IMR-90 (cell line): Measurements from ENCODE around the gene BZW2. TPM values are rescaled to one million over a fixed set of nuclear protein-coding genes. Genes with fewer than 3 reads are reported as not detected.

Source experiments
- ATAC-seq: fragments of 200-7000 bp; cut with Tn5 transposase; 2 replicates; pipeline ENCODE4 v1.9.1; 2020; ENCODE audit warnings: low read depth, mild to moderate bottlenecking, moderate library complexity
- BruUV-seq: library from RNA; stranded (reverse); fragments of 400-500 nt; replicated peaks from 2 replicates; lab custom pipeline; 2021; lab: Mats Ljungman, UMichigan
- CTCF ChIA-PET: fragments of 300-600 bp; formaldehyde crosslinking; extraction: SDS; loops from one replicate; lab custom pipeline; 2021; ENCODE audit warnings: antibody characterized with exemption; lab: Yijun Ruan, JAX
- POLR2A ChIA-PET: fragments of 300-600 bp; sonication (Branson Sonifier 250); formaldehyde crosslinking; loops from one replicate; lab custom pipeline; 2022; ENCODE audit warnings: antibody characterized with exemption; ENCODE audit not compliant: unreplicated experiment; lab: Charles Lee
- DNase-seq: peaks from one replicate; pipeline ENCODE4 v3.0.0; 2013
- H2AFZ ChIP-seq: replicated peaks from 2 replicates; pipeline ENCODE3; 2013; ENCODE audit warnings: low read length, mild to moderate bottlenecking; ENCODE audit not compliant: poor library complexity
- H2AK5ac ChIP-seq: 2 replicates; pipeline ENCODE4 v1.6.1; 2013; ENCODE audit warnings: low read depth, low read length, inconsistent platforms
- H2AK9ac ChIP-seq: replicated peaks from 2 replicates; pipeline ENCODE3; 2013; ENCODE audit warnings: mild to moderate bottlenecking, low read depth, low read length, moderate library complexity; ENCODE audit not compliant: poor library complexity
- H2BK120ac ChIP-seq: 2 replicates; pipeline ENCODE4 v1.6.1; 2013; ENCODE audit warnings: low read depth, low read length, inconsistent platforms
- H2BK15ac ChIP-seq: 3 replicates; pipeline ENCODE4 v1.6.1; 2013; ENCODE audit warnings: low read depth, low read length, inconsistent platforms
- H2BK20ac ChIP-seq: 2 replicates; pipeline ENCODE4 v1.6.1; 2013; ENCODE audit warnings: low read depth, mild to moderate bottlenecking, inconsistent platforms, low read length, moderate library complexity
- H2BK5ac ChIP-seq: 2 replicates; pipeline ENCODE4 v1.6.1; 2013; ENCODE audit warnings: mild to moderate bottlenecking, low read depth, low read length, inconsistent platforms; ENCODE audit not compliant: poor library complexity, severe bottlenecking
- H3K14ac ChIP-seq: replicated peaks from 2 replicates; pipeline ENCODE4 v1.6.1; 2013; ENCODE audit warnings: low read depth, low read length, inconsistent platforms
- H3K18ac ChIP-seq: 2 replicates; pipeline ENCODE4 v1.6.1; 2013; ENCODE audit warnings: low read depth, low read length, control low read depth
- H3K23ac ChIP-seq: 2 replicates; pipeline ENCODE4 v1.6.1; 2013; ENCODE audit warnings: low read depth, low read length, inconsistent platforms
- H3K27ac ChIP-seq: 2 replicates; pipeline ENCODE4 v1.5.1; 2013; ENCODE audit warnings: mild to moderate bottlenecking, control low read depth, low read length; ENCODE audit not compliant: insufficient read depth
- H3K27me3 ChIP-seq: 2 replicates; pipeline ENCODE4 v1.6.1; 2013; ENCODE audit warnings: low read length; ENCODE audit not compliant: control insufficient read depth, insufficient read depth
- H3K36me3 ChIP-seq: 2 replicates; pipeline ENCODE4 v1.6.1; 2013; ENCODE audit warnings: low read length, mixed read lengths; ENCODE audit not compliant: control insufficient read depth, insufficient read depth
- H3K4ac ChIP-seq: 2 replicates; pipeline ENCODE4 v1.6.1; 2013; ENCODE audit warnings: low read depth, low read length, inconsistent platforms
- H3K4me1 ChIP-seq: 2 replicates; pipeline ENCODE4 v1.6.1; 2013; ENCODE audit warnings: low read length, mixed read lengths; ENCODE audit not compliant: control insufficient read depth, insufficient read depth
- H3K4me2 ChIP-seq: 2 replicates; pipeline ENCODE4 v1.6.1; 2013; ENCODE audit warnings: low read depth, mild to moderate bottlenecking, control low read depth, low read length, moderate library complexity
- H3K4me3 ChIP-seq: 2 replicates; pipeline ENCODE4 v1.5.1; 2013; ENCODE audit warnings: low read depth, mild to moderate bottlenecking, control low read depth, low read length, moderate library complexity; ENCODE audit not compliant: insufficient read depth
- H3K56ac ChIP-seq: 2 replicates; pipeline ENCODE4 v1.6.1; 2013; ENCODE audit warnings: low read length, inconsistent platforms; ENCODE audit not compliant: insufficient read depth; ENCODE audit errors: extremely low read depth
- H3K79me1 ChIP-seq, 2 experiments: 2 replicates each; pipeline ENCODE4 v1.6.1; 2013; ENCODE audit warnings: low read length in 2 of 2, inconsistent platforms in 1 of 2, low read depth in 1 of 2
- H3K9ac ChIP-seq: 2 replicates; pipeline ENCODE4 v1.6.1; 2013; ENCODE audit warnings: low read depth, low read length, control low read depth
- H3K9me1 ChIP-seq: 2 replicates; pipeline ENCODE4 v1.6.1; 2013; ENCODE audit warnings: low read length, inconsistent platforms; ENCODE audit not compliant: insufficient read depth
- H3K9me3 ChIP-seq: 2 replicates; pipeline ENCODE4 v1.6.1; 2013; ENCODE audit warnings: low read length; ENCODE audit not compliant: control insufficient read depth, insufficient read depth
- H4K20me1 ChIP-seq: 2 replicates; pipeline ENCODE4 v1.6.1; 2013; ENCODE audit warnings: low read length, inconsistent platforms; ENCODE audit not compliant: insufficient read depth
- H4K5ac ChIP-seq: 2 replicates; pipeline ENCODE4 v1.6.1; 2013; ENCODE audit warnings: mild to moderate bottlenecking, low read depth, low read length, control low read depth
- H4K8ac ChIP-seq, 2 experiments: 2 replicates each; pipeline ENCODE4 v1.6.1; 2013; ENCODE audit warnings: low read depth in 2 of 2, low read length in 2 of 2, control low read depth in 1 of 2, inconsistent platforms in 1 of 2
- H4K91ac ChIP-seq: 2 replicates; pipeline ENCODE4 v1.6.1; 2013; ENCODE audit warnings: low read depth, low read length, inconsistent platforms; ENCODE audit not compliant: insufficient read depth
- ELK1 ChIP-seq: fragments of 150-350 bp; IDR thresholded peaks from 2 replicates; pipeline ENCODE4 v1.6.1; 2016; ENCODE audit warnings: low read depth, mild to moderate bottlenecking, low read length, moderate library complexity, borderline replicate concordance
- USF2 ChIP-seq: fragments of 150-350 bp; IDR thresholded peaks from 2 replicates; pipeline ENCODE4 v1.6.1; 2017; ENCODE audit warnings: mild to moderate bottlenecking, antibody characterized with exemption, low read length, low read depth
- WGBS, 2 experiments: methylation state at CpG; one replicate each; pipeline versions ENCODE4 v1.1.5 to v1.1.7; 2013; ENCODE audit warnings: missing lambda C conversion rate in 2 of 2; ENCODE audit not compliant: insufficient read length in 1 of 2; ENCODE audit errors: extremely low coverage in 2 of 2; 5-methylcytosine and 5-hydroxymethylcytosine counted together
- dilution Hi-C: fragments of 300-500 bp; cut with HindIII; formaldehyde crosslinking; loops from one replicate; pipeline ENCODE4 v1.14.3; 2018; ENCODE audit warnings: low sequenced_read_pairs; ENCODE audit not compliant: unreplicated experiment
- in situ Hi-C: fragments of 300-500 bp; cut with MboI; formaldehyde crosslinking; loops from 3 replicates; pipeline ENCODE4 v1.14.3; 2019; ENCODE audit warnings: low sequenced_read_pairs, inconsistent platforms, mixed read lengths
- intact Hi-C: fragments of 100-400 bp; cut with micrococcal nuclease; formaldehyde crosslinking; loops from 2 replicates; pipeline ENCODE4 v1.10.0; 2022
- polyA plus RNA-seq, 3 experiments: library from polyadenylated mRNA; depleted of rRNA; stranded (reverse); fragments of >200 nt; gene quantifications; 2 replicates each; pipeline ENCODE4 v1.2.3, GENCODE V29; 2012; ENCODE audit warnings: low replicate concordance in 1 of 3
- total RNA-seq: library from RNA; depleted of rRNA; stranded (reverse); fragments of >200 nt; gene quantifications from 2 replicates; pipeline ENCODE4 v1.2.3, GENCODE V29; 2012

BZW2 gene
- total and polyA plus RNA-seq, 2 of the 4 experiments (the other 2 are of a cell fraction), result 58.1 to 92.9 TPM

- peaks cover 10% of the 10 kb centered on the region for H3K36me3 ChIP-seq
- no peak overlapping the region for H3K14ac ChIP-seq
- WGBS, 2 experiments, result no CpG with 5 or more reads among the region's 2 CpGs
- H4K5ac ChIP-seq, result no peak overlapping the region
- H2BK20ac ChIP-seq, result no peak overlapping the region
- CTCF ChIA-PET, result interaction anchor here (0.5 to 0.7 kb wide), 3 partner anchors 19 to 30 kb away, joined by 3 read pairs; no protein-coding TSS in a partner anchor
- H2AK9ac ChIP-seq, result no peak overlapping the region
- intact Hi-C loops (no loop called here), dilution Hi-C loops (no loop called here), in situ Hi-C loops (no loop called here)
- no peak overlapping the region for H4K8ac ChIP-seq
- H2BK120ac ChIP-seq, result no peak overlapping the region
- no peak for DNase-seq
- peak overlapping the region; percentile 11 for H2BK5ac ChIP-seq
- POLR2A ChIA-PET, result no interaction called here
- H3K27ac ChIP-seq, result no peak overlapping the region
- H3K4me2 ChIP-seq, result no peak overlapping the region
- no peak overlapping the region for H3K18ac ChIP-seq
- peaks cover 0 to 3% of the 10 kb centered on the region in 2 experiments; a peak in 1 of 4 replicates for H3K79me1 ChIP-seq
- H3K9me3 ChIP-seq, result no peaks in the 10 kb centered on the region
- TF ChIP-seq ELK1 (no peak), USF2 (peak; percentile 52; the same call in 1 of the 2 replicates)
- no peak overlapping the region for H3K4ac ChIP-seq
- H3K23ac ChIP-seq, result no peak overlapping the region
- H3K56ac ChIP-seq, result no peak overlapping the region
- H3K4me3 ChIP-seq, result no peak overlapping the region
- H4K20me1 ChIP-seq, result no peaks in the 10 kb centered on the region
- H3K9ac ChIP-seq, result no peak overlapping the region
- no peak for ATAC-seq
- peaks cover 6% of the 10 kb centered on the region for H3K4me1 ChIP-seq
- no TSS peak for BruUV-seq
- no peaks in the 10 kb centered on the region for H3K27me3 ChIP-seq
- H4K91ac ChIP-seq, result no peak overlapping the region
- no peak overlapping the region for H2AK5ac ChIP-seq
- H3K9me1 ChIP-seq, result no peaks in the 10 kb centered on the region
- H2AFZ ChIP-seq, result no peak overlapping the region
- H2BK15ac ChIP-seq, result no peak overlapping the region
Measured at GRCh38 chr7:16688249-16688648, 42.3 kb downstream of the BZW2 start.
